HEK293 (cell line): ENCODE measurements around the gene DPH2.
A peak's percentile ranks its signal among the peaks of the same experiment; 100 is the strongest.

Experiments used
- CTCF ChIA-PET: fragments of 350-600 bp; formaldehyde crosslinking; extraction: SDS; loops from one replicate; lab custom pipeline; 2021; ENCODE audit warnings: antibody characterized with exemption; lab: Yijun Ruan, JAX
- POLR2A ChIA-PET: fragments of 300-600 bp; formaldehyde crosslinking; extraction: SDS; loops from one replicate; lab custom pipeline; 2020; ENCODE audit warnings: antibody characterized with exemption, inconsistent platforms; lab: Yijun Ruan, JAX
- H3K27ac ChIP-seq: fragments of 200-500 bp; sonication (Bioruptor generic); 2 replicates; pipeline ENCODE4 v1.5.1; 2014; ENCODE audit warnings: low read depth, low read length, control low read depth, inconsistent platforms; ENCODE audit errors: extremely low read depth
- H3K36me3 ChIP-seq, 2 experiments: fragments of 200-500 bp in 1 of 2; sonication (Bioruptor generic) in 1 of 2; 1 replicate in 1 of 2; 2 replicates in 1 of 2; pipeline ENCODE4 v1.5.1; 2014 to 2017; ENCODE audit warnings: inconsistent platforms in 2 of 2, low read length in 2 of 2; ENCODE audit not compliant: control insufficient read depth in 2 of 2, insufficient read depth in 1 of 2
- H3K4me1 ChIP-seq: fragments of 200-500 bp; sonication (Bioruptor generic); 2 replicates; pipeline ENCODE4 v1.5.1; 2014; ENCODE audit warnings: mild to moderate bottlenecking, low read length, inconsistent platforms; ENCODE audit not compliant: control insufficient read depth, insufficient read depth
- H3K4me3 ChIP-seq: 2 replicates; pipeline ENCODE4 v1.5.1; 2011; ENCODE audit warnings: low read depth, mild to moderate bottlenecking, control low read depth, low read length, moderate library complexity
- H3K9me3 ChIP-seq: fragments of 200-500 bp; sonication (Bioruptor generic); 2 replicates; pipeline ENCODE4 v1.5.1; 2014; ENCODE audit warnings: low read depth, low read length, inconsistent platforms; ENCODE audit not compliant: control insufficient read depth, insufficient read depth
- GLIS2 ChIP-seq: fragments of 450-650 bp; formaldehyde crosslinking; IDR thresholded peaks from 2 replicates; pipeline ENCODE4 v1.5.1; 2016; ENCODE audit warnings: missing biosample characterization, missing genetic modification characterization
- OVOL3 ChIP-seq: fragments of 450-650 bp; formaldehyde crosslinking; IDR thresholded peaks from 2 replicates; pipeline ENCODE4 v1.5.1; 2016; ENCODE audit warnings: missing biosample characterization, missing genetic modification characterization
- REST ChIP-seq: fragments of 450-650 bp; formaldehyde crosslinking; IDR thresholded peaks from 2 replicates; pipeline ENCODE4 v1.5.1; 2016; ENCODE audit warnings: missing biosample characterization, missing genetic modification characterization
- ZBTB48 ChIP-seq: fragments of 450-650 bp; formaldehyde crosslinking; IDR thresholded peaks from 2 replicates; pipeline ENCODE4 v1.5.1; 2016; ENCODE audit warnings: missing biosample characterization, missing genetic modification characterization
- ZIC2 ChIP-seq: fragments of 450-650 bp; formaldehyde crosslinking; IDR thresholded peaks from 2 replicates; pipeline ENCODE4 v1.5.1; 2016; ENCODE audit warnings: missing biosample characterization, missing genetic modification characterization
- ZNF24 ChIP-seq: fragments of 450-650 bp; formaldehyde crosslinking; IDR thresholded peaks from 2 replicates; pipeline ENCODE4 v1.5.1; 2016; ENCODE audit warnings: missing biosample characterization, missing genetic modification characterization
- ZNF335 ChIP-seq: fragments of 450-650 bp; formaldehyde crosslinking; conservative IDR thresholded peaks from 2 replicates; pipeline ENCODE4 v1.5.1; 2016; ENCODE audit warnings: missing biosample characterization, missing genetic modification characterization
- ZNF600 ChIP-seq: fragments of 450-650 bp; formaldehyde crosslinking; IDR thresholded peaks from 2 replicates; pipeline ENCODE4 v1.5.1; 2016; ENCODE audit warnings: missing biosample characterization, missing genetic modification characterization
- TF ChIP-seq, protein P1 (sequence below): fragments of 450-650 bp; formaldehyde crosslinking; conservative IDR thresholded peaks from 2 replicates; pipeline ENCODE4 v1.5.1; 2016; ENCODE audit warnings: low read depth, missing biosample characterization, missing genetic modification characterization

DPH2 gene

GRCh38 chr1:43947061-43947873 lies 22.5 kb upstream of the DPH2 start (continued):
- TF ChIP-seq GLIS2, result peak; percentile 45; the same call in 1 of the 2 replicates

GRCh38 chr1:43947874-43948437 lies 21.9 kb upstream of the DPH2 start:
- ChIA-PET CTCF (interaction anchor here (0.5 to 6.4 kb wide), 3 partner anchors 99 to 1193 kb away, joined by 3 to 79 read pairs (median 4); no protein-coding TSS in a partner anchor), POLR2A (interaction anchor here (0.6 to 2.7 kb wide), 9 partner anchors 10 to 590 kb away, joined by 3 to 15 read pairs (median 4); partner anchors contain the start of genes ATP6V0B, CDC20 and KDM4A)
- H3K9me3 ChIP-seq, result no peaks in the 10 kb centered on the region
- H3K4me1 ChIP-seq, result peaks cover 7% of the 10 kb centered on the region
- TF ChIP-seq OVOL3 (tag by site-specific recombination), result no peak
- TF ChIP-seq REST (tag by site-specific recombination), result no peak
- peak; percentile 98 for TF ChIP-seq ZNF335 (tag by site-specific recombination)
- TF ChIP-seq ZBTB48 (tag by site-specific recombination), result 0 out of 2 replicates have a peak, but pooled peaks have one; percentile 21
- peak; percentile 51 for TF ChIP-seq ZIC2 (tag by site-specific recombination)
- no peak for TF ChIP-seq ZNF24 (tag by site-specific recombination)
- peak overlapping the region; percentile 85 for H3K4me3 ChIP-seq
- H3K36me3 ChIP-seq, result peaks cover 0 to 34% of the 10 kb centered on the region in 2 experiments; a peak in 1 of 3 replicates
- no peak overlapping the region; the same call in 1 of the 2 replicates for H3K27ac ChIP-seq

DNA sequence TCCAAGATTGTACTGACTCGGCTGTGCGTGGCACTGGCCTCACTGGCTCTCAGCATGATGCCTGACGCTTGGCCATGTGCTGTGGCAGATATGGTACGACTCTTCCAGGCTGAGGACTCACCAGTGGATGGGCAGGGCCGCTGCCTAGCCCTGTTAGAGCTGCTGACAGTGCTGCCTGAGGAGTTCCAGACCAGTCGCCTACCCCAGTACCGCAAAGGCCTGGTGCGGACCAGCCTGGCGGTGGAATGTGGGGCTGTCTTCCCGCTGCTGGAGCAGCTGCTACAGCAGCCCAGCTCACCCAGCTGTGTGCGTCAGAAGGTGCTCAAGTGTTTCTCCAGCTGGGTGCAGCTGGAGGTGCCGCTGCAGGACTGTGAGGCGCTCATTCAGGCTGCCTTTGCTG lies 20.1 kb upstream of the DPH2 start:
- no peak overlapping the region for H3K27ac ChIP-seq
- ChIA-PET CTCF (no interaction called here), POLR2A (interaction anchor here (0.9 kb wide), 1 partner anchor 21 kb away, joined by 3 read pairs; no protein-coding TSS in a partner anchor)
- H3K9me3 ChIP-seq, result no peaks in the 10 kb centered on the region
- H3K4me3 ChIP-seq, result no peak overlapping the region
- H3K36me3 ChIP-seq, result peaks cover 0 to 38% of the 10 kb centered on the region in 2 experiments; a peak in 1 of 3 replicates
- H3K4me1 ChIP-seq, result peaks cover 11% of the 10 kb centered on the region
- TF ChIP-seq, protein P1, sequence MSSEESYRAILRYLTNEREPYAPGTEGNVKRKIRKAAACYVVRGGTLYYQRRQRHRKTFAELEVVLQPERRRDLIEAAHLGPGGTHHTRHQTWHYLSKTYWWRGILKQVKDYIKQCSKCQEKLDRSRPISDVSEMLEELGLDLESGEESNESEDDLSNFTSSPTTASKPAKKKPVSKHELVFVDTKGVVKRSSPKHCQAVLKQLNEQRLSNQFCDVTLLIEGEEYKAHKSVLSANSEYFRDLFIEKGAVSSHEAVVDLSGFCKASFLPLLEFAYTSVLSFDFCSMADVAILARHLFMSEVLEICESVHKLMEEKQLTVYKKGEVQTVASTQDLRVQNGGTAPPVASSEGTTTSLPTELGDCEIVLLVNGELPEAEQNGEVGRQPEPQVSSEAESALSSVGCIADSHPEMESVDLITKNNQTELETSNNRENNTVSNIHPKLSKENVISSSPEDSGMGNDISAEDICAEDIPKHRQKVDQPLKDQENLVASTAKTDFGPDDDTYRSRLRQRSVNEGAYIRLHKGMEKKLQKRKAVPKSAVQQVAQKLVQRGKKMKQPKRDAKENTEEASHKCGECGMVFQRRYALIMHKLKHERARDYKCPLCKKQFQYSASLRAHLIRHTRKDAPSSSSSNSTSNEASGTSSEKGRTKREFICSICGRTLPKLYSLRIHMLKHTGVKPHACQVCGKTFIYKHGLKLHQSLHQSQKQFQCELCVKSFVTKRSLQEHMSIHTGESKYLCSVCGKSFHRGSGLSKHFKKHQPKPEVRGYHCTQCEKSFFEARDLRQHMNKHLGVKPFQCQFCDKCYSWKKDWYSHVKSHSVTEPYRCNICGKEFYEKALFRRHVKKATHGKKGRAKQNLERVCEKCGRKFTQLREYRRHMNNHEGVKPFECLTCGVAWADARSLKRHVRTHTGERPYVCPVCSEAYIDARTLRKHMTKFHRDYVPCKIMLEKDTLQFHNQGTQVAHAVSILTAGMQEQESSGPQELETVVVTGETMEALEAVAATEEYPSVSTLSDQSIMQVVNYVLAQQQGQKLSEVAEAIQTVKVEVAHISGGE, result no peak
- TF ChIP-seq ZNF600 (tag by site-specific recombination), result peak; percentile 68
